ENCODE measurements around the gene WDTC1. TPM values are rescaled to one million over a fixed set of nuclear protein-coding genes. Genes with fewer than 3 reads are reported as not detected.

The WDTC1 gene
- total RNA-seq, 1 donor from 2014 or later, result 26.5 TPM

- Mint-ChIP-seq H3K36me3 (ENCODE audit: low read depth) (peaks cover 20% of the 10 kb centered on the region), H3K27ac (ENCODE audit: unreplicated experiment) (no peak overlapping the region), H3K9me3 (no peaks in the 10 kb centered on the region), H3K4me3 (no peak overlapping the region), H3K4me1 (peaks cover 5% of the 10 kb centered on the region), H3K27me3 (ENCODE audit: low read depth) (no peaks in the 10 kb centered on the region)
- TF ChIP-seq CTCF (conservative IDR thresholded peaks at IDR 0.05), result no peak
- no peak for DNase-seq (ENCODE audit: low read depth, low spot score)
Observed at GRCh38 chr1:27290581-27290980, 56.1 kb downstream of the WDTC1 start.

GRCh38 chr1:27292106-27292505, 57.7 kb downstream of the WDTC1 start:
- no peaks in the 10 kb centered on the region for H3K27me3 Mint-ChIP-seq (ENCODE audit: low read depth)
- H3K36me3 Mint-ChIP-seq (ENCODE audit: low read depth), result peaks cover 20% of the 10 kb centered on the region
- H3K4me3 Mint-ChIP-seq, result no peak overlapping the region
- H3K4me1 Mint-ChIP-seq, result peaks cover 5% of the 10 kb centered on the region
- H3K9me3 Mint-ChIP-seq, result no peaks in the 10 kb centered on the region
- no peak for DNase-seq (ENCODE audit: low read depth, low spot score)
- no peak overlapping the region for H3K27ac Mint-ChIP-seq (ENCODE audit: unreplicated experiment)
- TF ChIP-seq CTCF (conservative IDR thresholded peaks at IDR 0.05), result no peak

- Mint-ChIP-seq H3K27me3 (ENCODE audit: low read depth) (no peaks in the 10 kb centered on the region), H3K4me3 (no peak overlapping the region), H3K36me3 (ENCODE audit: low read depth) (peaks cover 13% of the 10 kb centered on the region), H3K9me3 (no peaks in the 10 kb centered on the region), H3K4me1 (peaks cover under 1% of the 10 kb centered on the region), H3K27ac (ENCODE audit: unreplicated experiment) (no peak overlapping the region)
- no peak for TF ChIP-seq CTCF (conservative IDR thresholded peaks at IDR 0.05)
- DNase-seq (ENCODE audit: low read depth, low spot score), result no peak
Observed at GRCh38 chr1:27293915-27294314, 59.5 kb downstream of the WDTC1 start.

GRCh38 chr1:27296773-27297291, 62.4 kb downstream of the WDTC1 start:
- H3K4me3 Mint-ChIP-seq, result no peak overlapping the region
- no peaks in the 10 kb centered on the region for H3K27me3 Mint-ChIP-seq (ENCODE audit: low read depth)
- DNase-seq (ENCODE audit: low read depth, low spot score), result peak; percentile 84
- TF ChIP-seq CTCF (conservative IDR thresholded peaks at IDR 0.05), result peak; percentile 70
- H3K9me3 Mint-ChIP-seq, result no peaks in the 10 kb centered on the region
- H3K36me3 Mint-ChIP-seq (ENCODE audit: low read depth), result peaks cover 7% of the 10 kb centered on the region
- peaks cover 18% of the 10 kb centered on the region for H3K4me1 Mint-ChIP-seq
- H3K27ac Mint-ChIP-seq (ENCODE audit: unreplicated experiment), result peak overlapping the region; percentile 12

- peaks cover 18% of the 10 kb centered on the region for H3K4me1 Mint-ChIP-seq
- peaks cover 4% of the 10 kb centered on the region for H3K36me3 Mint-ChIP-seq (ENCODE audit: low read depth)
- H3K27ac Mint-ChIP-seq (ENCODE audit: unreplicated experiment), result no peak overlapping the region
- DNase-seq (ENCODE audit: low read depth, low spot score), result no peak
- H3K4me3 Mint-ChIP-seq, result no peak overlapping the region
- H3K9me3 Mint-ChIP-seq, result no peaks in the 10 kb centered on the region
- TF ChIP-seq CTCF (conservative IDR thresholded peaks at IDR 0.05), result no peak
- H3K27me3 Mint-ChIP-seq (ENCODE audit: low read depth), result no peaks in the 10 kb centered on the region
Observed at GRCh38 chr1:27297903-27298302, 63.5 kb downstream of the WDTC1 start.

All from neural crest cell (in vitro differentiated cells).